GM18861 (cell line): ENCODE measurements around the gene IRF2.
A peak's percentile ranks its signal among the peaks of the same experiment; 100 is the strongest.
"Not testable (repeated sequence)": the region's sequence is repeated elsewhere in the genome, so short reads cannot be mapped to it uniquely, and the experiment has no call there.

Source experiments
- ATAC-seq: cut with Tn5 transposase; IDR thresholded peaks from one replicate; pipeline ENCODE4 v1.9.1; 2021; ENCODE audit not compliant: unreplicated experiment

Gene IRF2

GRCh38 chr4:184392748-184393559 is 81.4 kb downstream of the IRF2 start:
- no peak for ATAC-seq

GRCh38 chr4:184392316-184392715 is 82.0 kb downstream of the IRF2 start:
- no peak for ATAC-seq

GRCh38 chr4:184389978-184390900 is 84.1 kb downstream of the IRF2 start:
- no peak for ATAC-seq

- no peak for ATAC-seq
Observed at GRCh38 chr4:184388106-184388505, 86.2 kb downstream of the IRF2 start.

GRCh38 chr4:184387351-184387750 is 87.0 kb downstream of the IRF2 start:
- peak; percentile 28 for ATAC-seq

GRCh38 chr4:184386271-184386781 is 88.0 kb downstream of the IRF2 start:
- no peak for ATAC-seq

- ATAC-seq = no peak
Observed at GRCh38 chr4:184385705-184386141, 88.6 kb downstream of the IRF2 start.

- peak; percentile 9 for ATAC-seq
Observed at GRCh38 chr4:184384810-184385557, 89.4 kb downstream of the IRF2 start.

- peak; percentile 73 for ATAC-seq
Observed at GRCh38 chr4:184384056-184384809, 90.1 kb downstream of the IRF2 start.

GRCh38 chr4:184383497-184384055 is 90.8 kb downstream of the IRF2 start:
- ATAC-seq = no peak

- no peak for ATAC-seq
Observed at GRCh38 chr4:184382189-184382846, 92.0 kb downstream of the IRF2 start.

GRCh38 chr4:184380707-184381106 is 93.6 kb downstream of the IRF2 start:
- no peak for ATAC-seq

- ATAC-seq = not testable (repeated sequence)
Observed at GRCh38 chr4:184380214-184380613, 94.1 kb downstream of the IRF2 start.

- no peak for ATAC-seq
Observed at GRCh38 chr4:184376923-184377322, 97.4 kb downstream of the IRF2 start.

GRCh38 chr4:184376126-184376838 is 98.1 kb downstream of the IRF2 start:
- ATAC-seq = no peak

GRCh38 chr4:184375623-184376022 is 98.7 kb downstream of the IRF2 start:
- not testable (repeated sequence) for ATAC-seq

GRCh38 chr4:184375027-184375426 is 99.3 kb downstream of the IRF2 start:
- no peak for ATAC-seq

GRCh38 chr4:184373886-184374405 is 100.4 kb downstream of the IRF2 start:
- ATAC-seq = no peak
